ENCODE measurements around the gene KBTBD8.

The KBTBD8 gene

DNA sequence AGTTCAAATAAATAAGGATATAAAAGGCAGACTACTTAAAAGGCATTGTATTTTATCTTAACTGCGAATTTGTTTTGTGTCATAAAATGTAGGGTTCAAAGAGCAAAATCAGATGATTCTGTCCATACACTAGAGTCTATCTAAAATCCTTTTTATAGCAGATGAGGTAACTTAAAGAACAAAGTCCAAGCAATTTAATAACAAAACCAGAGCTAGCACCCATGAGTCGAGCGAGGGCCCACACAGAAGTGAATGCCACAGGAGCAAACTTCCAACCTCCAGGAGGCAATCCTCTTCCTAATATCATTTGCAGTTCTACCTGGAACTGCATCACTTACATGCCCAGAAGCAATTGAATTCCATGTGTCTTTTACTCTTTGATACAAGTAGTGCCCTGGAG, 35.4 kb upstream of the KBTBD8 start:
- H3K9ac ChIP-seq (ENCODE audit: low read length) = no peak overlapping the region
- no peak overlapping the region for H4K91ac ChIP-seq (ENCODE audit: low read depth, low read length)
- H3K4me3 ChIP-seq (ENCODE audit: low read depth, low read length) = no peak overlapping the region
- H3K36me3 ChIP-seq (ENCODE audit: control insufficient read depth in 1 of 2, insufficient read depth in 2 of 2, low read length in 2 of 2) = no peaks in the 10 kb centered on the region
- no peak overlapping the region for H3K4me2 ChIP-seq (ENCODE audit: low read length)
- H3K14ac ChIP-seq (ENCODE audit: low read length) = no peak overlapping the region
- H2AK5ac ChIP-seq (ENCODE audit: low read length) = no peak overlapping the region
- no peak overlapping the region for H3K18ac ChIP-seq (ENCODE audit: low read length)
- no peak overlapping the region for H2BK12ac ChIP-seq (ENCODE audit: low read length)
- DNase-seq = no peak
- H4K8ac ChIP-seq (ENCODE audit: low read depth, low read length) = no peak overlapping the region
- no peak overlapping the region for H3K23ac ChIP-seq (ENCODE audit: low read length)
- no peak overlapping the region for H2AFZ ChIP-seq (ENCODE audit: insufficient read depth, low read length, poor library complexity)
- no peaks in the 10 kb centered on the region for H3K9me3 ChIP-seq (ENCODE audit: insufficient read depth, low read depth, low read length)
- no peak overlapping the region for H3K27ac ChIP-seq (ENCODE audit: low read depth, low read length)
- no peaks in the 10 kb centered on the region for H3K27me3 ChIP-seq (ENCODE audit: insufficient read depth, low read length)
- no peak overlapping the region for H2BK120ac ChIP-seq (ENCODE audit: insufficient read depth, low read length, poor library complexity)
- WGBS (ENCODE audit: extremely low coverage, insufficient coverage, insufficient read length) = no CpG with 5 or more reads among the region's 3 CpGs
- no peaks in the 10 kb centered on the region for H3K79me1 ChIP-seq (ENCODE audit: low read length)
- no peak overlapping the region for H4K12ac ChIP-seq (ENCODE audit: low read depth, low read length)
- H3K4ac ChIP-seq (ENCODE audit: low read depth, low read length) = no peak overlapping the region
- no peaks in the 10 kb centered on the region for H3K79me2 ChIP-seq (ENCODE audit: control insufficient read depth, insufficient read depth, low read length, poor library complexity)
- H3K4me1 ChIP-seq (ENCODE audit: control insufficient read depth in 1 of 2, insufficient read depth in 2 of 2, low read length in 2 of 2) = no peaks in the 10 kb centered on the region
- H2BK5ac ChIP-seq (ENCODE audit: low read depth, low read length, poor library complexity) = no peak overlapping the region

DNA sequence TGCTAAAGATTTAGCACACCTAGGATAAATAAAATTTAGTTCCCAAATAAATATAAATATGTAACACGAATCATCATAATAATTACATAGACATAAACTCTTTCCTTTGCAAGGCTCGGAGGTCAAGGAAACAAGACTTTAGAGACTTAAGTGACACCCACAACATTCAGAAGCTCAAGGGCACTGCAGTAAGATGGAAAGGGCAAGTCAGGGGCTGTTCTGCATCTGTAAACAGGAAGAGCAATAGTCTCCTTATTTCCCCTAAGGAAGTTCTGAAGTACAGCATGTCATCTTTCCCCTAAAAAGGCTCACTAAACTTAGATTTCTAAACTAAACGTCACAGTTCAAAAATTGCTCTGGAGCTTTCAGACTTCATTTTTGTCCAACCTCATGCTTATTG, 26.9 kb upstream of the KBTBD8 start:
- H3K79me1 ChIP-seq (ENCODE audit: low read length) = no peaks in the 10 kb centered on the region
- H2BK5ac ChIP-seq (ENCODE audit: low read depth, low read length, poor library complexity) = no peak overlapping the region
- H3K23ac ChIP-seq (ENCODE audit: low read length) = no peak overlapping the region
- H3K27me3 ChIP-seq (ENCODE audit: insufficient read depth, low read length) = no peaks in the 10 kb centered on the region
- no peak overlapping the region for H4K12ac ChIP-seq (ENCODE audit: low read depth, low read length)
- no peak overlapping the region for H3K4me2 ChIP-seq (ENCODE audit: low read length)
- H3K4ac ChIP-seq (ENCODE audit: low read depth, low read length) = no peak overlapping the region
- DNase-seq = no peak
- no peak overlapping the region for H4K91ac ChIP-seq (ENCODE audit: low read depth, low read length)
- H2AK5ac ChIP-seq (ENCODE audit: low read length) = no peak overlapping the region
- H3K27ac ChIP-seq (ENCODE audit: low read depth, low read length) = no peak overlapping the region
- no peaks in the 10 kb centered on the region for H3K36me3 ChIP-seq (ENCODE audit: control insufficient read depth in 1 of 2, insufficient read depth in 2 of 2, low read length in 2 of 2)
- whole genome bisulfite sequencing (ENCODE audit: extremely low coverage, insufficient coverage, insufficient read length) = no CpG with 5 or more reads among the region's 3 CpGs
- H3K9ac ChIP-seq (ENCODE audit: low read length) = no peak overlapping the region
- H3K4me3 ChIP-seq (ENCODE audit: low read depth, low read length) = no peak overlapping the region
- H3K79me2 ChIP-seq (ENCODE audit: control insufficient read depth, insufficient read depth, low read length, poor library complexity) = no peaks in the 10 kb centered on the region
- no peak overlapping the region for H2BK120ac ChIP-seq (ENCODE audit: insufficient read depth, low read length, poor library complexity)
- H3K18ac ChIP-seq (ENCODE audit: low read length) = no peak overlapping the region
- H2AFZ ChIP-seq (ENCODE audit: insufficient read depth, low read length, poor library complexity) = no peak overlapping the region
- no peak overlapping the region for H4K8ac ChIP-seq (ENCODE audit: low read depth, low read length)
- H3K4me1 ChIP-seq (ENCODE audit: control insufficient read depth in 1 of 2, insufficient read depth in 2 of 2, low read length in 2 of 2) = no peaks in the 10 kb centered on the region
- H3K14ac ChIP-seq (ENCODE audit: low read length) = no peak overlapping the region
- H2BK12ac ChIP-seq (ENCODE audit: low read length) = no peak overlapping the region
- no peaks in the 10 kb centered on the region for H3K9me3 ChIP-seq (ENCODE audit: insufficient read depth, low read depth, low read length)

DNA sequence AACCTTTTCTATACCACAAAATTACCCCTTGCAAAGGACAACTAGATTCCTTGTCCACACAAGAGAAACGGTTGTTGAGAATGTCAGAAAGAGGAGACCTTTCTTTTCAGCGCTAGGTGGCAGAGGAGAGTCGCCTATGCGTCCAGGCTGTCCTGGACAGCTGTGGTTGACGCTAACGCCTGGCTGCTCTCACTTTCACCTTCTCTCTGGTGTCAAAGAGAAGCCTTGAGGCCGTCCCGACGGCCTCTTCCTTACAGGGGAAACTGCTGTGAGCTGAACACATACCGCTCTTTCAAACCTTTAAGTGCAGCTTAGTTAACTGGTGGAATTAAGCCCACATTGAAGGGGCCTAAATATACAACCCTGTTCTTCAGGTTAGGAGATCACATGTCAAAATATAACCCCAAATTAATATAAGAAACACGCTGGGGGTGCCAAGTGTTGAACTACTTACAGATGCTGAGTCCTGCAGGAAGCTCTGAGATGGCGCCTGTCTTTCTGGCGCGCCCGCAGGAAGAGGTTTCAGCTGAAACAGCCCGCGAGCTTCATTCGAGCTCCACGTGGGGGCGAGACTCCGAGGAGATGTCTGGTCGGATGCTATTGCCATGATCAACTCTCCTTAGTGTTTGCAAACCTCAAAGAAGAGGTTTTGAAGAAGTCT, 26.1 kb upstream of the KBTBD8 start:
- Histone ChIP-seq H2AFZ (ENCODE audit: insufficient read depth, low read length, poor library complexity) (no peak overlapping the region), H3K4me3 (ENCODE audit: low read depth, low read length) (no peak overlapping the region), H3K9me3 (ENCODE audit: insufficient read depth, low read depth, low read length) (no peaks in the 10 kb centered on the region)

DNA sequence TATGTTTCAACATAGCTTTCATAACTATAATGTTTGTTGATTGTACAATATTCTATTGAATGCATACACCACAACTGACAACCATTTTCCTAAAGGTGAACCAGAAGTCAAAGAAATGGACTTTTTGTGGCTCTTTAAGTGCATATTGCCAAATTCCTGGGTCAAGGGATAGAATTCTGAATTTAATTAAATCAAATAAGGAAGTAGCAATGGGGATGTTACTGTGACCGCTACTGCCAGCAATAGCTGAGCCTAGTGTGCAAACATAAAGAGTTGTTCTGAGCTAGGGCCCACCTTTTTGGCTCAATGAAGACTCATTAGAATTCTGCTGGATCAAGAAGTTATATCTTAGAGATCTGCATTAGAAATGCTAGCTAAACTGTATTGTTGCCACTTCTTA, 17.3 kb upstream of the KBTBD8 start:
- Histone ChIP-seq H2BK5ac (ENCODE audit: low read depth, low read length, poor library complexity) (no peak overlapping the region), H2BK12ac (ENCODE audit: low read length) (no peak overlapping the region), H2AFZ (ENCODE audit: insufficient read depth, low read length, poor library complexity) (no peak overlapping the region), H3K18ac (ENCODE audit: low read length) (no peak overlapping the region), H3K27me3 (ENCODE audit: insufficient read depth, low read length) (no peaks in the 10 kb centered on the region), H3K4ac (ENCODE audit: low read depth, low read length) (no peak overlapping the region), H3K36me3 (ENCODE audit: control insufficient read depth in 1 of 2, insufficient read depth in 2 of 2, low read length in 2 of 2) (no peaks in the 10 kb centered on the region), H3K14ac (ENCODE audit: low read length) (no peak overlapping the region), H3K4me1 (ENCODE audit: control insufficient read depth in 1 of 2, insufficient read depth in 2 of 2, low read length in 2 of 2) (no peaks in the 10 kb centered on the region), H2BK120ac (ENCODE audit: insufficient read depth, low read length, poor library complexity) (no peak overlapping the region), H3K79me1 (ENCODE audit: low read length) (no peaks in the 10 kb centered on the region), H3K27ac (ENCODE audit: low read depth, low read length) (no peak overlapping the region), H3K4me3 (ENCODE audit: low read depth, low read length) (no peak overlapping the region), H3K79me2 (ENCODE audit: control insufficient read depth, insufficient read depth, low read length, poor library complexity) (no peaks in the 10 kb centered on the region), H3K4me2 (ENCODE audit: low read length) (no peak overlapping the region), H4K91ac (ENCODE audit: low read depth, low read length) (no peak overlapping the region), H4K12ac (ENCODE audit: low read depth, low read length) (no peak overlapping the region), H3K9me3 (ENCODE audit: insufficient read depth, low read depth, low read length) (no peaks in the 10 kb centered on the region), H2AK5ac (ENCODE audit: low read length) (no peak overlapping the region), H3K9ac (ENCODE audit: low read length) (no peak overlapping the region), H3K23ac (ENCODE audit: low read length) (no peak overlapping the region), H4K8ac (ENCODE audit: low read depth, low read length) (no peak overlapping the region)
- no CpG with 5 or more reads among the region's 1 CpG for whole genome bisulfite sequencing (ENCODE audit: extremely low coverage, insufficient coverage, insufficient read length)
- peak in 1 of 2 donors; percentile 15 for DNase-seq

More for the DNA sequence above, 26.1 kb upstream of the KBTBD8 start:
- Histone ChIP-seq H2AK5ac (ENCODE audit: low read length) (no peak overlapping the region), H3K4ac (ENCODE audit: low read depth, low read length) (no peak overlapping the region), H3K27ac (ENCODE audit: low read depth, low read length) (no peak overlapping the region), H3K36me3 (ENCODE audit: control insufficient read depth in 1 of 2, insufficient read depth in 2 of 2, low read length in 2 of 2) (no peaks in the 10 kb centered on the region), H3K79me1 (ENCODE audit: low read length) (no peaks in the 10 kb centered on the region), H4K91ac (ENCODE audit: low read depth, low read length) (no peak overlapping the region), H3K18ac (ENCODE audit: low read length) (no peak overlapping the region), H4K8ac (ENCODE audit: low read depth, low read length) (no peak overlapping the region), H2BK12ac (ENCODE audit: low read length) (no peak overlapping the region), H2BK120ac (ENCODE audit: insufficient read depth, low read length, poor library complexity) (no peak overlapping the region), H3K23ac (ENCODE audit: low read length) (no peak overlapping the region), H2BK5ac (ENCODE audit: low read depth, low read length, poor library complexity) (no peak overlapping the region), H3K27me3 (ENCODE audit: insufficient read depth, low read length) (no peaks in the 10 kb centered on the region), H3K9ac (ENCODE audit: low read length) (no peak overlapping the region), H3K4me2 (ENCODE audit: low read length) (peak overlapping the region; percentile 40), H3K79me2 (ENCODE audit: control insufficient read depth, insufficient read depth, low read length, poor library complexity) (no peaks in the 10 kb centered on the region), H3K4me1 (ENCODE audit: control insufficient read depth in 1 of 2, insufficient read depth in 2 of 2, low read length in 2 of 2) (no peaks in the 10 kb centered on the region), H3K14ac (ENCODE audit: low read length) (no peak overlapping the region), H4K12ac (ENCODE audit: low read depth, low read length) (no peak overlapping the region)
- no CpG with 5 or more reads among the region's 22 CpGs for WGBS (ENCODE audit: extremely low coverage, insufficient coverage, insufficient read length)
- DNase-seq = peak; percentile 75 to 89
